Upper lobe of left lung (tissue), 6 donors: ENCODE results near the gene APOF. TPM values are rescaled to one million over a fixed set of nuclear protein-coding genes. Genes with fewer than 3 reads are reported as not detected.
"Not testable (repeated sequence)": the region's sequence is repeated elsewhere in the genome, so short reads cannot be mapped to it uniquely, and the experiment has no call there.

Source experiments
- ATAC-seq, 2 donors: fragments of 200-7000 bp; cut with Tn5 transposase; one replicate each; pipeline ENCODE4 v1.9.1; 2022; ENCODE audit warnings: mild to moderate bottlenecking in 2 of 2, moderate library complexity in 2 of 2; ENCODE audit not compliant: low FRiP score in 2 of 2
- DNase-seq, 2 donors: peaks; one replicate each; pipeline ENCODE4 v3.0.0-alpha.2; 2019 to 2020
- H3K27ac ChIP-seq, 4 donors: fragments of 200-600 bp; sonication (generic); one replicate each; pipeline ENCODE4 v1.5.1; 2016 to 2019
- H3K27me3 ChIP-seq, 4 donors: fragments of 200-600 bp; sonication (generic); one replicate each; pipeline ENCODE4 v1.5.1; 2017 to 2019
- H3K36me3 ChIP-seq, 4 donors: fragments of 200-600 bp; sonication (generic); one replicate each; pipeline ENCODE4 v1.5.1; 2016 to 2019
- H3K4me1 ChIP-seq, 4 donors: fragments of 200-600 bp; sonication (generic); one replicate each; pipeline ENCODE4 v1.5.1; 2018 to 2019
- H3K4me3 ChIP-seq, 4 donors: fragments of 200-600 bp; sonication (generic); one replicate each; pipeline ENCODE4 v1.5.1; 2017 to 2019; ENCODE audit warnings: mild to moderate bottlenecking in 2 of 4, moderate library complexity in 1 of 4
- H3K9me3 ChIP-seq, 4 donors: fragments of 200-600 bp; sonication (generic); one replicate each; pipeline ENCODE4 v1.5.1; 2018 to 2019
- EP300 ChIP-seq, 4 donors: sonication (generic); formaldehyde crosslinking; IDR thresholded peaks; one replicate each; pipeline ENCODE4 v1.5.1; 2017; ENCODE audit warnings: antibody characterized with exemption in 4 of 4, control low read depth in 2 of 4
- POLR2A ChIP-seq, 4 donors: fragments of 450-650 bp; IDR thresholded peaks; one replicate each; pipeline ENCODE4 v1.5.1; 2016 to 2017; ENCODE audit warnings: antibody characterized with exemption in 4 of 4, mild to moderate bottlenecking in 2 of 4
- POLR2AphosphoS5 ChIP-seq, 2 donors: sonication (generic); formaldehyde crosslinking; IDR thresholded peaks; one replicate each; pipeline ENCODE4 v1.5.1; 2017; ENCODE audit warnings: antibody characterized with exemption in 2 of 2
- WGBS, 2 donors: methylation state at CpG; one replicate each; pipeline ENCODE4 v1.1.5; 2017 to 2018; 5-methylcytosine and 5-hydroxymethylcytosine counted together
- total RNA-seq, 6 donors: library from RNA; depleted of rRNA in 4 of 6; stranded (reverse); fragments of >200 nt in 4 of 6; gene quantifications; one replicate each; pipeline versions ENCODE4 v1.1.0 to v1.2.1, GENCODE V29; 2016 to 2021
- TF ChIP-seq, protein P1 (sequence below), 6 experiments: fragments of 450-650 bp in 4 of 6; fragments of 200-600 bp in 2 of 6; sonication (generic) in 2 of 6; IDR thresholded peaks; one replicate each; pipeline ENCODE4 v1.5.1; 2016 to 2019; ENCODE audit warnings: antibody characterized with exemption in 6 of 6
- donor health status: DM: no; HTN: no; CAD: no; lungs with moderate emphysema.
- donor health status: DM: no; HTN: yes; CAD: no; lungs with severe emphysema.

APOF gene
- total RNA-seq, 6 donors from 2014 or later = 0.20 TPM; not detected in 5

DNA sequence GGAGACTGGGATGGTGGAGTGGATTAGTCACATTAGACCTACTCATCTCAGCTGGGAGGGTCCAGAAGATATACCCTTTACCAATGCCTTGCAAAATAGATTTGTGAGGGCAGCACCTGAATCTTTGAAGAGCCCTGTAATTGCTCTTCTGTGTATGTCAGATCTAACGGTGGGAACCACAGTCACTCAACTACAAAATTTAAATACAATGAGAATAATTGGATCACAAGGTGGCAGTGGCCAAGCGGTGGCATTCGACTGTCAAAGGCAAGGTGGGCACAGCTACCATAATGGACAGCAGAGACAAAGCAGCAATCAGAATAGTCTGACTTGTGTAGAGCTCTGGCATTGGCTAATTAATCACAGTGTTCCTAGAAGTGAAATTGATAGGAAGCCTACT, 36.8 kb upstream of the APOF start:
- 95 to 96% methylated on average over 3 of the region's 3 CpGs for WGBS, 2 donors
- H3K36me3 ChIP-seq, ATAC-seq: not testable (repeated sequence)

DNA sequence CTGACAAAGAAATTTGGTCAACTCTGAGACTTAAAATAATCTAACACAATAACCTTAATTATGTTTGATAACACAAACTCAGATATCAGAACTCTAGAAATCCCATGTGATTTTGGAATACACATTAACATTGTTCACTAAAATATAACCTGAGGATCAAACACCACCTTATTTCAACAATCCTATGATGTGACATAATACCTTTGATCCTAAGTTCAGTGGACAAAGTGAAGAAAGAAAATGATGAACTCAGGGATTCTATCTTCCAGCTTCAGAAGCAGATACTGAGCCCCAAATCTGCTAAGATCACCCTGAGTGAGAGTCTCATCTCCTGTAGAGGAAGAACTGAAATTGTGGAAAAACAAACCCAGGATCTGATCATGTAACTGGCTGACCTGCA, 35.7 kb upstream of the APOF start:
- no peak for TF ChIP-seq POLR2A (IDR thresholded peaks at IDR 0.05)
- no peak for TF ChIP-seq POLR2AphosphoS5 (IDR thresholded peaks at IDR 0.05)
- no peak for TF ChIP-seq EP300 (IDR thresholded peaks at IDR 0.05)
- TF ChIP-seq, protein P1, sequence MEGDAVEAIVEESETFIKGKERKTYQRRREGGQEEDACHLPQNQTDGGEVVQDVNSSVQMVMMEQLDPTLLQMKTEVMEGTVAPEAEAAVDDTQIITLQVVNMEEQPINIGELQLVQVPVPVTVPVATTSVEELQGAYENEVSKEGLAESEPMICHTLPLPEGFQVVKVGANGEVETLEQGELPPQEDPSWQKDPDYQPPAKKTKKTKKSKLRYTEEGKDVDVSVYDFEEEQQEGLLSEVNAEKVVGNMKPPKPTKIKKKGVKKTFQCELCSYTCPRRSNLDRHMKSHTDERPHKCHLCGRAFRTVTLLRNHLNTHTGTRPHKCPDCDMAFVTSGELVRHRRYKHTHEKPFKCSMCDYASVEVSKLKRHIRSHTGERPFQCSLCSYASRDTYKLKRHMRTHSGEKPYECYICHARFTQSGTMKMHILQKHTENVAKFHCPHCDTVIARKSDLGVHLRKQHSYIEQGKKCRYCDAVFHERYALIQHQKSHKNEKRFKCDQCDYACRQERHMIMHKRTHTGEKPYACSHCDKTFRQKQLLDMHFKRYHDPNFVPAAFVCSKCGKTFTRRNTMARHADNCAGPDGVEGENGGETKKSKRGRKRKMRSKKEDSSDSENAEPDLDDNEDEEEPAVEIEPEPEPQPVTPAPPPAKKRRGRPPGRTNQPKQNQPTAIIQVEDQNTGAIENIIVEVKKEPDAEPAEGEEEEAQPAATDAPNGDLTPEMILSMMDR (IDR thresholded peaks at IDR 0.05) = no peak

More for the DNA sequence above, 36.8 kb upstream of the APOF start:
- not testable (repeated sequence) for H3K27ac ChIP-seq, H3K27me3 ChIP-seq, H3K4me3 ChIP-seq, H3K4me1 ChIP-seq, DNase-seq
- H3K9me3 ChIP-seq = peaks cover 0 to 16% (median 8%) of the 10 kb centered on the region in 4 donors

DNA sequence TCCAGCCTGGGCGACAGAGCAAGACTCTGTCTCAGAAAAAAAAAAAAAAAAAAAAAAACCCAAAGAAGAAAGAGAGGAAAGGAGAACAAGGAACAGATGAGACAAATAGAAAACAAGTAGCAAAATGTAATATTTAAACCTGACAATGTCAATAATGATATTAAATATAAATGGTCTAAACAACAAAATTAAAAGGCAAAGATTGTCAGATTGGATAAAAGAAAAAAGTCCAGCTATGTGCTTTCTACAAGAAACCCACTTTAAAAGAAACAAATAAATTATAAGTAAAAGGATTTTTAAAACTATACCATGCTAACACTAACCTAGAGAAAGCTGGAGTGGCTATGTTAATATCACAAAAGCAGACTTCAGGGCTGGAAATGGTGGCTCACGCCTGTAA, 29.7 kb upstream of the APOF start:
- ATAC-seq = no peak
- WGBS, 2 donors = 92 to 96% methylated on average over 2 of the region's 2 CpGs
- Histone ChIP-seq H3K9me3 (no peaks in the 10 kb centered on the region), H3K36me3 (no peaks in the 10 kb centered on the region), H3K4me1 (no peaks in the 10 kb centered on the region), H3K4me3 (no peak overlapping the region), H3K27ac (no peak overlapping the region), H3K27me3 (no peaks in the 10 kb centered on the region)
- no peak for DNase-seq
- no peak for TF ChIP-seq POLR2A (IDR thresholded peaks at IDR 0.05)
- TF ChIP-seq, protein P1 (IDR thresholded peaks at IDR 0.05) = no peak
- TF ChIP-seq EP300 (IDR thresholded peaks at IDR 0.05) = no peak
- TF ChIP-seq POLR2AphosphoS5 (IDR thresholded peaks at IDR 0.05) = no peak

More for the DNA sequence above, 35.7 kb upstream of the APOF start:
- H3K27me3 ChIP-seq = no peaks in the 10 kb centered on the region
- no peaks in the 10 kb centered on the region for H3K4me1 ChIP-seq
- ATAC-seq (no peak), DNase-seq (no peak)
- peaks cover 0 to 16% (median 8%) of the 10 kb centered on the region in 4 donors for H3K9me3 ChIP-seq
- H3K27ac ChIP-seq = no peak overlapping the region
- no peaks in the 10 kb centered on the region for H3K36me3 ChIP-seq
- H3K4me3 ChIP-seq = no peak overlapping the region

DNA sequence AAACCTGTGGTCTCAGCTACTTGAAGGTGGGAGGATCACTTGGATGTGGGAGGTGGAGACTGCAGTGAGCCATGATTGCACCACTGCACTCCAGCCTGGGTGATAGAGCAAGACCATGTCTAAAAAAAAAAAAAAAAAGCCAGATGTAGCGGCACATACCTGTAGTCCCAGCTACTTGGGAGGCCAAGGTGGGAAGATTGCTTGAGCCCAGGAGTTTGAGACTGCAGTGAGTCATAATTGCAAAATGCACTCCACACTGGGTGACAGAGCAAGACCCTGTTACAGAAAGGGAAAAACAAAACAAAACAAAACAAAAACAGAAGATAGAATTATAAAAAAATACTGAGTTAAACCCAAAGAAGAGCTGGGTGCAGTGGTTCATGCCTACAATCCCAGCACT, 29.1 kb upstream of the APOF start:
- DNase-seq (no peak), ATAC-seq (no peak)
- H3K27me3 ChIP-seq = no peaks in the 10 kb centered on the region
- WGBS, 2 donors = 83 to 100% methylated on average over 1 of the region's 1 CpG
- H3K4me1 ChIP-seq = no peaks in the 10 kb centered on the region
- H3K27ac ChIP-seq = no peak overlapping the region
- no peaks in the 10 kb centered on the region for H3K36me3 ChIP-seq
- TF ChIP-seq, protein P1 (IDR thresholded peaks at IDR 0.05) = no peak
- TF ChIP-seq POLR2AphosphoS5 (IDR thresholded peaks at IDR 0.05) (no peak), EP300 (IDR thresholded peaks at IDR 0.05) (no peak), POLR2A (IDR thresholded peaks at IDR 0.05) (no peak)
- no peak overlapping the region for H3K4me3 ChIP-seq
- no peaks in the 10 kb centered on the region for H3K9me3 ChIP-seq

DNA sequence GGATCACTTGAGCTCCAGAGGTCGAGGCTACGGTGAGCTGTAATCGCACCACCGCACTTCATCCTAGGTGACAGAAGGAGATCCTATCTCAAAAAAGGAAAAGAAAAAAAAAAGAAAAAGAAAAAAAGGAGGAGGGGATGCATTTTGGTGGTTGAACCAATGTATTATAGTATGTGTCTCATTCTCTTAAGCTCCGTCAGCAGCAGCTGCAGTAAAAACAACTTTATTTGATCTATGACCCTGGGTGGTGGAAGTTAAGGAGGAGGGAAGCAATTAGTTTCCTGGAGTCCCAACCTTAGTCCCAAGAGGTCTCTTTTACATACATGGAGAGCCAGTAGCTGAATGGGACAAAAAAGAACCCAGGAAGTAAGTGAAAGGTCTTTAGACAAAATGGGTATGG, 26.8 kb upstream of the APOF start:
- ATAC-seq (no peak), DNase-seq (no peak)
- no peak overlapping the region for H3K27ac ChIP-seq
- 72 to 76% methylated on average over 5 of the region's 5 CpGs for WGBS, 2 donors
- no peak overlapping the region for H3K4me3 ChIP-seq
- no peaks in the 10 kb centered on the region for H3K9me3 ChIP-seq
- H3K27me3 ChIP-seq = no peaks in the 10 kb centered on the region
- TF ChIP-seq POLR2A (IDR thresholded peaks at IDR 0.05) = no peak
- TF ChIP-seq, protein P1 (IDR thresholded peaks at IDR 0.05) = no peak
- no peaks in the 10 kb centered on the region for H3K36me3 ChIP-seq
- no peaks in the 10 kb centered on the region for H3K4me1 ChIP-seq
